ENCODE measurements around the gene PDE4D. TPM values are rescaled to one million over a fixed set of nuclear protein-coding genes. Genes with fewer than 3 reads are reported as not detected.

The PDE4D gene
- total and polyA plus RNA-seq, 10 of the 15 experiments (the other 5 are each of a cell fraction or from before 2014, with no cell fraction given): 0.87 to 4.1 (median 2.2) TPM

GRCh38 chr5:59184769-59185168 lies 708.8 kb downstream of the PDE4D start:
- FAIRE-seq: no peak
- 55% methylated on average over 6 of the region's 6 CpGs for WGBS (ENCODE audit: insufficient coverage, insufficient replicate concordance, low lambda C conversion rate, missing lambda C conversion rate)

GRCh38 chr5:59182760-59183159 lies 710.8 kb downstream of the PDE4D start:
- no peak overlapping the region for H3K4me3 ChIP-seq
- in situ Hi-C loops (cut with MboI): loop anchor here (10.0 to 25.0 kb wide), 2 partner anchors 480 to 612 kb away; no protein-coding TSS in a partner anchor
- H3K9me3 ChIP-seq (replicated peaks; ENCODE audit: control insufficient read depth, insufficient read depth, low read length): no peaks in the 10 kb centered on the region
- peaks cover 21% of the 10 kb centered on the region for H3K4me1 ChIP-seq (ENCODE audit: control insufficient read depth, insufficient read depth, low read length)
- H4K20me1 ChIP-seq (ENCODE audit: control insufficient read depth, insufficient read depth): no peaks in the 10 kb centered on the region
- H2AFZ ChIP-seq (ENCODE audit: control insufficient read depth, low read depth, low read length): no peak overlapping the region
- ATAC-seq (no peak), FAIRE-seq (no peak), DNase-seq (ENCODE audit: low read depth, low spot score) (no peak)
- no peaks in the 10 kb centered on the region for H3K36me3 ChIP-seq (ENCODE audit: control insufficient read depth in 2 of 2, insufficient read depth in 2 of 2, low read length in 1 of 2)
- no peaks in the 10 kb centered on the region for H3K79me2 ChIP-seq (ENCODE audit: control insufficient read depth, insufficient read depth, low read length)
- no peaks in the 10 kb centered on the region; a peak in 2 of 4 replicates for H3K27me3 ChIP-seq (replicated peaks in 1 of 2; ENCODE audit: control insufficient read depth in 2 of 2, insufficient read depth in 2 of 2, low read length in 1 of 2)
- no TSS peak for BruUV-seq (replicated peaks)
- ChIA-PET RAD21 (ENCODE audit: unreplicated experiment) (no interaction called here), SMC1A (ENCODE audit: uncharacterized antibody, unreplicated experiment) (interaction anchor here (1.0 to 1.5 kb wide), 3 partner anchors 9 to 289 kb away, joined by 3 to 7 read pairs (median 3); no protein-coding TSS in a partner anchor), POLR2A (no interaction called here), CTCF (interaction anchor here (1.4 to 10.7 kb wide), 4 partner anchors 9 to 184 kb away, joined by 3 to 98 read pairs (median 17); no protein-coding TSS in a partner anchor)
- no peak overlapping the region for H3K27ac ChIP-seq (ENCODE audit: control insufficient read depth, insufficient read depth)
- no peak overlapping the region for H3K9ac ChIP-seq (ENCODE audit: control insufficient read depth, insufficient read depth, low read length)
- WGBS (ENCODE audit: insufficient coverage, insufficient replicate concordance, low lambda C conversion rate, missing lambda C conversion rate): 41% methylated on average over 3 of the region's 3 CpGs
- intact Hi-C loops (cut with micrococcal nuclease; ENCODE audit: unreplicated experiment): no loop called here
- H3K4me2 ChIP-seq (ENCODE audit: control insufficient read depth, insufficient read depth): no peak overlapping the region
- TF ChIP-seq CHD2 (IDR thresholded peaks at IDR 0.05; ENCODE audit: borderline replicate concordance, low read depth, low read length) (no peak), FOXK2 (IDR thresholded peaks at IDR 0.05) (no peak), EP300 (IDR thresholded peaks at IDR 0.05; ENCODE audit: borderline replicate concordance in 1 of 2, control insufficient read depth in 1 of 2, low read depth in 2 of 2, low read length in 2 of 2) (no peak), BCL3 (IDR thresholded peaks at IDR 0.05; ENCODE audit: borderline replicate concordance, insufficient read depth, low read depth, low read length, poor library complexity, severe bottlenecking) (no peak), IRF3 (IDR thresholded peaks at IDR 0.05) (no peak), NFIC (IDR thresholded peaks at IDR 0.05; ENCODE audit: low read depth, low read length) (no peak), ELK1 (IDR thresholded peaks at IDR 0.05; ENCODE audit: low read depth, low read length) (no peak)

More at GRCh38 chr5:59184769-59185168, 708.8 kb downstream of the PDE4D start:
- Histone ChIP-seq H3K9me3 (replicated peaks; ENCODE audit: control insufficient read depth, insufficient read depth, low read length) (no peaks in the 10 kb centered on the region), H4K20me1 (ENCODE audit: control insufficient read depth, insufficient read depth) (no peaks in the 10 kb centered on the region), H3K4me3 (no peak overlapping the region), H3K4me1 (ENCODE audit: control insufficient read depth, insufficient read depth, low read length) (peaks cover 4% of the 10 kb centered on the region), H3K27ac (ENCODE audit: control insufficient read depth, insufficient read depth) (no peak overlapping the region), H3K9ac (ENCODE audit: control insufficient read depth, insufficient read depth, low read length) (no peak overlapping the region), H2AFZ (ENCODE audit: control insufficient read depth, low read depth, low read length) (no peak overlapping the region), H3K4me2 (ENCODE audit: control insufficient read depth, insufficient read depth) (no peak overlapping the region), H3K27me3 (replicated peaks in 1 of 2; ENCODE audit: control insufficient read depth in 2 of 2, insufficient read depth in 2 of 2, low read length in 1 of 2) (no peaks in the 10 kb centered on the region; a peak in 2 of 4 replicates), H3K79me2 (ENCODE audit: control insufficient read depth, insufficient read depth, low read length) (no peaks in the 10 kb centered on the region), H3K36me3 (ENCODE audit: control insufficient read depth in 2 of 2, insufficient read depth in 2 of 2, low read length in 1 of 2) (no peaks in the 10 kb centered on the region)
- in situ Hi-C loops (cut with MboI): loop anchor here (10.0 to 25.0 kb wide), 2 partner anchors 478 to 610 kb away; no protein-coding TSS in a partner anchor
- RAD21 ChIA-PET (ENCODE audit: unreplicated experiment): interaction anchor here (1.1 kb wide), 1 partner anchor 10 kb away, joined by 3 read pairs; no protein-coding TSS in a partner anchor
- intact Hi-C loops (cut with micrococcal nuclease; ENCODE audit: unreplicated experiment): loop anchor here (5.0 kb wide), 3 partner anchors 183 to 488 kb away; no protein-coding TSS in a partner anchor
- POLR2A ChIA-PET: no interaction called here
- SMC1A ChIA-PET (ENCODE audit: uncharacterized antibody, unreplicated experiment): interaction anchor here (1.3 kb wide), 1 partner anchor 196 kb away, joined by 10 read pairs; no protein-coding TSS in a partner anchor
- no peak for TF ChIP-seq CHD2 (IDR thresholded peaks at IDR 0.05; ENCODE audit: borderline replicate concordance, low read depth, low read length)
- no peak for TF ChIP-seq EGR1 (IDR thresholded peaks at IDR 0.05; ENCODE audit: borderline replicate concordance in 1 of 2, low read depth in 2 of 2, low read length in 2 of 2)
- TF ChIP-seq KAT2A (conservative IDR thresholded peaks at IDR 0.05; ENCODE audit: control insufficient read depth, low read depth, low read length): no peak
- no peak for TF ChIP-seq NR2C2 (IDR thresholded peaks at IDR 0.05; ENCODE audit: borderline replicate concordance, control insufficient read depth, insufficient read length, low read depth)
- no peak for TF ChIP-seq ZNF622 (IDR thresholded peaks at IDR 0.05)
- no peak for TF ChIP-seq RFX5 (IDR thresholded peaks at IDR 0.05; ENCODE audit: low read depth, low read length)
- ATAC-seq (no peak), DNase-seq (ENCODE audit: low read depth, low spot score) (no peak)
- CTCF ChIA-PET: interaction anchor here (1.2 to 10.7 kb wide), 5 partner anchors 11 to 298 kb away, joined by 3 to 98 read pairs (median 5); no protein-coding TSS in a partner anchor
- no TSS peak for BruUV-seq (replicated peaks)

Data from GM12878 (cell line).